HepG2 (cell line): ENCODE measurements around the gene THRA. TPM values are rescaled to one million over a fixed set of nuclear protein-coding genes. Genes with fewer than 3 reads are reported as not detected.

Source experiments
- AGO2 ChIP-seq: fragments of 200-400 bp; formaldehyde crosslinking; optimal IDR thresholded peaks from 2 replicates; pipeline ENCODE3; 2017; ENCODE audit warnings: mild to moderate bottlenecking, low read depth, low read length, moderate library complexity
- FOXC1 ChIP-seq: sonication (generic); formaldehyde crosslinking; IDR thresholded peaks from 2 replicates; pipeline ENCODE4 v1.8.0; 2022; ENCODE audit warnings: mild to moderate bottlenecking, missing genetic modification reagents, borderline replicate concordance
- MEIS1 ChIP-seq: sonication (generic); formaldehyde crosslinking; IDR thresholded peaks from 2 replicates; pipeline ENCODE4 v1.9.0; 2021; ENCODE audit warnings: mild to moderate bottlenecking, missing genetic modification reagents, moderate library complexity, borderline replicate concordance
- NFIC ChIP-seq: IDR thresholded peaks from 2 replicates; pipeline ENCODE4 v1.6.1; 2012; ENCODE audit warnings: mild to moderate bottlenecking, low read length, inconsistent platforms
- SAP130 ChIP-seq: IDR thresholded peaks from 2 replicates; pipeline ENCODE4 v1.6.1; 2016; ENCODE audit warnings: low read depth
- ZBTB38 ChIP-seq: sonication (generic); formaldehyde crosslinking; IDR thresholded peaks from 2 replicates; pipeline ENCODE4 v1.5.1; 2020; ENCODE audit warnings: mild to moderate bottlenecking, missing genetic modification reagents
- ZNF337 ChIP-seq: sonication (generic); formaldehyde crosslinking; IDR thresholded peaks from 2 replicates; pipeline ENCODE4 v1.5.1; 2020; ENCODE audit warnings: missing genetic modification reagents, low read depth, mild to moderate bottlenecking, borderline replicate concordance
- ZNF431 ChIP-seq: sonication (generic); formaldehyde crosslinking; IDR thresholded peaks from 2 replicates; pipeline ENCODE4 v1.9.0; 2022; ENCODE audit warnings: missing genetic modification reagents, low read depth, mild to moderate bottlenecking, borderline replicate concordance
- ZNF468 ChIP-seq: sonication (generic); formaldehyde crosslinking; IDR thresholded peaks from 2 replicates; pipeline ENCODE4 v1.8.0; 2022; ENCODE audit warnings: mild to moderate bottlenecking, moderate library complexity, missing genetic modification reagents
- ZNF850 ChIP-seq: sonication (generic); formaldehyde crosslinking; conservative IDR thresholded peaks from 2 replicates; pipeline ENCODE4 v1.9.0; 2021; ENCODE audit warnings: mild to moderate bottlenecking, missing genetic modification reagents
- polyA plus RNA-seq, 8 experiments: library from polyadenylated mRNA; depleted of rRNA in 3 of 8; stranded (reverse) in 7 of 8; unstranded in 1 of 8; fragments of >200 nt; fragmentation: Illumina TruSeq in 4 of 8; extraction: Trizol in 4 of 8; gene quantifications; 2 replicates each; pipeline versions ENCODE4 v1.2.1 to v1.2.3, GENCODE V29; 2011 to 2016; ENCODE audit warnings: low read depth in 4 of 8, missing spikeins in 1 of 8, mixed read lengths in 1 of 8; ENCODE audit not compliant: insufficient read depth in 1 of 8
- total RNA-seq, 5 experiments: library from RNA; depleted of rRNA; stranded (reverse); fragments of >200 nt; fragmentation: Illumina TruSeq; extraction: Trizol; gene quantifications; 2 replicates each; pipeline ENCODE4 v1.2.3, GENCODE V29; 2016; ENCODE audit warnings: low read depth in 1 of 5
- TF ChIP-seq, protein P1 (sequence below): sonication (generic); formaldehyde crosslinking; IDR thresholded peaks from 2 replicates; pipeline ENCODE4 v1.5.0; 2020; ENCODE audit warnings: mild to moderate bottlenecking, missing genetic modification reagents, moderate library complexity
- TF ChIP-seq, protein P2 (sequence below): IDR thresholded peaks from 2 replicates; pipeline ENCODE4 v1.6.1; 2016; ENCODE audit warnings: low read depth, control low read depth
- TF ChIP-seq, protein P3 (sequence below), 2 experiments: sonication (generic) in 1 of 2; formaldehyde crosslinking in 1 of 2; IDR thresholded peaks; 2 replicates each; pipeline versions ENCODE4 v1.5.1 to v1.6.1; 2011 to 2020; ENCODE audit warnings: borderline replicate concordance in 1 of 2, low read depth in 1 of 2, low read length in 1 of 2, mild to moderate bottlenecking in 1 of 2, missing genetic modification reagents in 1 of 2, moderate library complexity in 1 of 2
- TF ChIP-seq, protein P4 (sequence below): sonication (generic); formaldehyde crosslinking; IDR thresholded peaks from 2 replicates; pipeline ENCODE4 v1.8.0; 2022; ENCODE audit warnings: mild to moderate bottlenecking, missing genetic modification reagents
- TF ChIP-seq, protein P5 (sequence below): sonication (generic); formaldehyde crosslinking; IDR thresholded peaks from 2 replicates; pipeline ENCODE4 v1.4.0; 2020; ENCODE audit warnings: missing genetic modification reagents, mild to moderate bottlenecking, borderline replicate concordance
- TF ChIP-seq, protein P6 (sequence below): sonication (generic); formaldehyde crosslinking; IDR thresholded peaks from 2 replicates; pipeline ENCODE4 v1.4.0; 2020; ENCODE audit warnings: mild to moderate bottlenecking, low read depth, missing genetic modification reagents

Gene THRA
- total and polyA plus RNA-seq, 2 of the 13 experiments (the other 11 are each of a cell fraction or from before 2014, with no cell fraction given), result 8.0 to 9.9 TPM

GRCh38 chr17:40035162-40035559 is 27.6 kb upstream of the THRA start (continued):
- TF ChIP-seq, protein P1, sequence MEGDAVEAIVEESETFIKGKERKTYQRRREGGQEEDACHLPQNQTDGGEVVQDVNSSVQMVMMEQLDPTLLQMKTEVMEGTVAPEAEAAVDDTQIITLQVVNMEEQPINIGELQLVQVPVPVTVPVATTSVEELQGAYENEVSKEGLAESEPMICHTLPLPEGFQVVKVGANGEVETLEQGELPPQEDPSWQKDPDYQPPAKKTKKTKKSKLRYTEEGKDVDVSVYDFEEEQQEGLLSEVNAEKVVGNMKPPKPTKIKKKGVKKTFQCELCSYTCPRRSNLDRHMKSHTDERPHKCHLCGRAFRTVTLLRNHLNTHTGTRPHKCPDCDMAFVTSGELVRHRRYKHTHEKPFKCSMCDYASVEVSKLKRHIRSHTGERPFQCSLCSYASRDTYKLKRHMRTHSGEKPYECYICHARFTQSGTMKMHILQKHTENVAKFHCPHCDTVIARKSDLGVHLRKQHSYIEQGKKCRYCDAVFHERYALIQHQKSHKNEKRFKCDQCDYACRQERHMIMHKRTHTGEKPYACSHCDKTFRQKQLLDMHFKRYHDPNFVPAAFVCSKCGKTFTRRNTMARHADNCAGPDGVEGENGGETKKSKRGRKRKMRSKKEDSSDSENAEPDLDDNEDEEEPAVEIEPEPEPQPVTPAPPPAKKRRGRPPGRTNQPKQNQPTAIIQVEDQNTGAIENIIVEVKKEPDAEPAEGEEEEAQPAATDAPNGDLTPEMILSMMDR (CRISPR knock-in tag), result peak; percentile 67
- TF ChIP-seq ZNF850 (CRISPR knock-in tag), result no peak
- TF ChIP-seq ZNF468, result no peak
- 0 out of 2 replicates have a peak, but pooled peaks have one; percentile 32 for TF ChIP-seq SAP130 (CRISPR knock-in tag)
- peak; percentile 94 for TF ChIP-seq ZBTB38 (CRISPR knock-in tag)
- TF ChIP-seq, protein P2, sequence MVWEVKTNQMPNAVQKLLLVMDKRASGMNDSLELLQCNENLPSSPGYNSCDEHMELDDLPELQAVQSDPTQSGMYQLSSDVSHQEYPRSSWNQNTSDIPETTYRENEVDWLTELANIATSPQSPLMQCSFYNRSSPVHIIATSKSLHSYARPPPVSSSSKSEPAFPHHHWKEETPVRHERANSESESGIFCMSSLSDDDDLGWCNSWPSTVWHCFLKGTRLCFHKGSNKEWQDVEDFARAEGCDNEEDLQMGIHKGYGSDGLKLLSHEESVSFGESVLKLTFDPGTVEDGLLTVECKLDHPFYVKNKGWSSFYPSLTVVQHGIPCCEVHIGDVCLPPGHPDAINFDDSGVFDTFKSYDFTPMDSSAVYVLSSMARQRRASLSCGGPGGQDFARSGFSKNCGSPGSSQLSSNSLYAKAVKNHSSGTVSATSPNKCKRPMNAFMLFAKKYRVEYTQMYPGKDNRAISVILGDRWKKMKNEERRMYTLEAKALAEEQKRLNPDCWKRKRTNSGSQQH (CRISPR knock-in tag), result no peak
- TF ChIP-seq, protein P3, sequence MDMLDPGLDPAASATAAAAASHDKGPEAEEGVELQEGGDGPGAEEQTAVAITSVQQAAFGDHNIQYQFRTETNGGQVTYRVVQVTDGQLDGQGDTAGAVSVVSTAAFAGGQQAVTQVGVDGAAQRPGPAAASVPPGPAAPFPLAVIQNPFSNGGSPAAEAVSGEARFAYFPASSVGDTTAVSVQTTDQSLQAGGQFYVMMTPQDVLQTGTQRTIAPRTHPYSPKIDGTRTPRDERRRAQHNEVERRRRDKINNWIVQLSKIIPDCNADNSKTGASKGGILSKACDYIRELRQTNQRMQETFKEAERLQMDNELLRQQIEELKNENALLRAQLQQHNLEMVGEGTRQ (IDR thresholded peaks at IDR 0.05; ENCODE audit: low read depth, low read length), result no peak
- TF ChIP-seq, protein P3 (CRISPR knock-in tag; IDR thresholded peaks at IDR 0.05; ENCODE audit: borderline replicate concordance), result no peak
- no peak for TF ChIP-seq NFIC
- TF ChIP-seq MEIS1 (CRISPR knock-in tag), result 0 out of 2 replicates have a peak, but pooled peaks have one; percentile 24
- 0 out of 2 replicates have a peak, but pooled peaks have one; percentile 33 for TF ChIP-seq ZNF431 (CRISPR knock-in tag)
- no peak for TF ChIP-seq ZNF337 (CRISPR knock-in tag)
- TF ChIP-seq FOXC1 (CRISPR knock-in tag), result peak; percentile 40; the same call in 1 of the 2 replicates
- TF ChIP-seq, protein P4, sequence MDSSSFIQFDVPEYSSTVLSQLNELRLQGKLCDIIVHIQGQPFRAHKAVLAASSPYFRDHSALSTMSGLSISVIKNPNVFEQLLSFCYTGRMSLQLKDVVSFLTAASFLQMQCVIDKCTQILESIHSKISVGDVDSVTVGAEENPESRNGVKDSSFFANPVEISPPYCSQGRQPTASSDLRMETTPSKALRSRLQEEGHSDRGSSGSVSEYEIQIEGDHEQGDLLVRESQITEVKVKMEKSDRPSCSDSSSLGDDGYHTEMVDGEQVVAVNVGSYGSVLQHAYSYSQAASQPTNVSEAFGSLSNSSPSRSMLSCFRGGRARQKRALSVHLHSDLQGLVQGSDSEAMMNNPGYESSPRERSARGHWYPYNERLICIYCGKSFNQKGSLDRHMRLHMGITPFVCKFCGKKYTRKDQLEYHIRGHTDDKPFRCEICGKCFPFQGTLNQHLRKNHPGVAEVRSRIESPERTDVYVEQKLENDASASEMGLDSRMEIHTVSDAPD (CRISPR knock-in tag), result no peak
- peak; percentile 49 for TF ChIP-seq AGO2
- TF ChIP-seq, protein P5, sequence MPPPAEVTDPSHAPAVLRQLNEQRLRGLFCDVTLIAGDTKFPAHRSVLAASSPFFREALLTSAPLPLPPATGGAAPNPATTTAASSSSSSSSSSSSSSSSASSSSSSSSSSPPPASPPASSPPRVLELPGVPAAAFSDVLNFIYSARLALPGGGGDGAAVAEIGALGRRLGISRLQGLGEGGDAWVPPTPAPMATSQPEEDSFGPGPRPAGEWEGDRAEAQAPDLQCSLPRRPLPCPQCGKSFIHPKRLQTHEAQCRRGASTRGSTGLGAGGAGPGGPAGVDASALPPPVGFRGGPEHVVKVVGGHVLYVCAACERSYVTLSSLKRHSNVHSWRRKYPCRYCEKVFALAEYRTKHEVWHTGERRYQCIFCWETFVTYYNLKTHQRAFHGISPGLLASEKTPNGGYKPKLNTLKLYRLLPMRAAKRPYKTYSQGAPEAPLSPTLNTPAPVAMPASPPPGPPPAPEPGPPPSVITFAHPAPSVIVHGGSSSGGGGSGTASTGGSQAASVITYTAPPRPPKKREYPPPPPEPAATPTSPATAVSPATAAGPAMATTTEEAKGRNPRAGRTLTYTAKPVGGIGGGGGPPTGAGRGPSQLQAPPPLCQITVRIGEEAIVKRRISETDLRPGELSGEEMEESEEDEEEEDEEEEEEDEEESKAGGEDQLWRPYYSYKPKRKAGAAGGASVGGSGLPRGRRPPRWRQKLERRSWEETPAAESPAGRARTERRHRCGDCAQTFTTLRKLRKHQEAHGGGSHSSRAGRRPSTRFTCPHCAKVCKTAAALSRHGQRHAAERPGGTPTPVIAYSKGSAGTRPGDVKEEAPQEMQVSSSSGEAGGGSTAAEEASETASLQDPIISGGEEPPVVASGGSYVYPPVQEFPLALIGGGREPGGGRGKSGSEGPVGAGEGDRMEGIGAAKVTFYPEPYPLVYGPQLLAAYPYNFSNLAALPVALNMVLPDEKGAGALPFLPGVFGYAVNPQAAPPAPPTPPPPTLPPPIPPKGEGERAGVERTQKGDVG (CRISPR knock-in tag), result peak; percentile 67; the same call in 1 of the 2 replicates
- TF ChIP-seq, protein P6, sequence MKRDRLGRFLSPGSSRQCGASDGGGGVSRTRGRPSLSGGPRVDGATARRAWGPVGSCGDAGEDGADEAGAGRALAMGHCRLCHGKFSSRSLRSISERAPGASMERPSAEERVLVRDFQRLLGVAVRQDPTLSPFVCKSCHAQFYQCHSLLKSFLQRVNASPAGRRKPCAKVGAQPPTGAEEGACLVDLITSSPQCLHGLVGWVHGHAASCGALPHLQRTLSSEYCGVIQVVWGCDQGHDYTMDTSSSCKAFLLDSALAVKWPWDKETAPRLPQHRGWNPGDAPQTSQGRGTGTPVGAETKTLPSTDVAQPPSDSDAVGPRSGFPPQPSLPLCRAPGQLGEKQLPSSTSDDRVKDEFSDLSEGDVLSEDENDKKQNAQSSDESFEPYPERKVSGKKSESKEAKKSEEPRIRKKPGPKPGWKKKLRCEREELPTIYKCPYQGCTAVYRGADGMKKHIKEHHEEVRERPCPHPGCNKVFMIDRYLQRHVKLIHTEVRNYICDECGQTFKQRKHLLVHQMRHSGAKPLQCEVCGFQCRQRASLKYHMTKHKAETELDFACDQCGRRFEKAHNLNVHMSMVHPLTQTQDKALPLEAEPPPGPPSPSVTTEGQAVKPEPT (CRISPR knock-in tag), result 0 out of 2 replicates have a peak, but pooled peaks have one; percentile 65
